Neuronal stem cell (in vitro differentiated cells): Measurements from ENCODE around the gene FBH1.
"Not testable (repeated sequence)": the region's sequence is repeated elsewhere in the genome, so short reads cannot be mapped to it uniquely, and the experiment has no call there.

Source experiments
- DNase-seq: peaks from one replicate; pipeline ENCODE4 v3.0.0-alpha.2; 2013; ENCODE audit warnings: low spot score
- H2AFZ ChIP-seq: one replicate; pipeline ENCODE4 v1.6.1; 2013; ENCODE audit warnings: mild to moderate bottlenecking, low read length, inconsistent platforms
- H2AK5ac ChIP-seq: 2 replicates; pipeline ENCODE4 v1.6.1; 2013; ENCODE audit warnings: low read depth, mild to moderate bottlenecking, inconsistent platforms, low read length, moderate library complexity, mixed read lengths
- H2BK120ac ChIP-seq: 2 replicates; pipeline ENCODE4 v1.6.1; 2013; ENCODE audit warnings: low read depth, mild to moderate bottlenecking, inconsistent platforms, low read length, moderate library complexity, mixed read lengths
- H2BK12ac ChIP-seq: one replicate; pipeline ENCODE4 v1.6.1; 2013; ENCODE audit warnings: low read length, inconsistent platforms
- H2BK15ac ChIP-seq: 2 replicates; pipeline ENCODE4 v1.6.1; 2013; ENCODE audit warnings: mild to moderate bottlenecking, low read length, inconsistent platforms, mixed read lengths
- H2BK5ac ChIP-seq: one replicate; pipeline ENCODE4 v1.6.1; 2013; ENCODE audit warnings: inconsistent platforms, mild to moderate bottlenecking, low read length, moderate library complexity
- H3K14ac ChIP-seq: one replicate; pipeline ENCODE4 v1.6.1; 2013; ENCODE audit warnings: low read length, inconsistent platforms
- H3K18ac ChIP-seq: 2 replicates; pipeline ENCODE4 v1.6.1; 2013; ENCODE audit warnings: low read length, inconsistent platforms
- H3K23ac ChIP-seq: 2 replicates; pipeline ENCODE4 v1.6.1; 2013; ENCODE audit warnings: low read depth, mild to moderate bottlenecking, mixed read lengths, low read length, inconsistent platforms; ENCODE audit not compliant: poor library complexity
- H3K27ac ChIP-seq: replicated peaks from 3 replicates; pipeline ENCODE4 v1.5.1; 2013; ENCODE audit warnings: low read length, inconsistent platforms
- H3K27me3 ChIP-seq, 3 experiments: 2 replicates each; pipeline ENCODE4 v1.6.1; 2013; ENCODE audit warnings: low read length in 3 of 3, mild to moderate bottlenecking in 2 of 3, inconsistent platforms in 1 of 3, low read depth in 1 of 3, mixed read lengths in 1 of 3, moderate library complexity in 1 of 3; ENCODE audit not compliant: control insufficient read depth in 3 of 3, insufficient read depth in 3 of 3
- H3K36me3 ChIP-seq, 2 donors: replicated peaks in 1 of 2; 2 replicates each; pipeline ENCODE4 v1.6.1; 2013; ENCODE audit warnings: low read length in 2 of 2; ENCODE audit not compliant: control insufficient read depth in 2 of 2, insufficient read depth in 2 of 2
- H3K4ac ChIP-seq: 2 replicates; pipeline ENCODE4 v1.6.1; 2013; ENCODE audit warnings: inconsistent platforms, mild to moderate bottlenecking, low read length, moderate library complexity
- H3K4me1 ChIP-seq, 2 donors: 1 replicate in 1 of 2; 2 replicates in 1 of 2; pipeline ENCODE4 v1.6.1; 2013; ENCODE audit warnings: low read length in 2 of 2, low read depth in 1 of 2; ENCODE audit not compliant: control insufficient read depth in 2 of 2, insufficient read depth in 1 of 2
- H3K4me2 ChIP-seq: one replicate; pipeline ENCODE4 v1.6.1; 2013; ENCODE audit warnings: mild to moderate bottlenecking, low read length, inconsistent platforms; ENCODE audit not compliant: insufficient read depth, poor library complexity, severe bottlenecking
- H3K4me3 ChIP-seq, 2 donors: 2 replicates each; pipeline ENCODE4 v1.5.1; 2013; ENCODE audit warnings: low read length in 2 of 2, mild to moderate bottlenecking in 2 of 2, inconsistent platforms in 1 of 2, moderate library complexity in 1 of 2
- H3K79me1 ChIP-seq: one replicate; pipeline ENCODE4 v1.6.1; 2013; ENCODE audit warnings: low read depth, mild to moderate bottlenecking, inconsistent platforms, low read length, moderate library complexity
- H3K9ac ChIP-seq: one replicate; pipeline ENCODE4 v1.6.1; 2013; ENCODE audit warnings: mild to moderate bottlenecking, low read depth, low read length, inconsistent platforms; ENCODE audit not compliant: poor library complexity
- H3K9me3 ChIP-seq, 2 donors: replicated peaks in 1 of 2; 2 replicates each; pipeline versions ENCODE3 to v1.6.1; 2013; ENCODE audit warnings: low read length in 2 of 2, mild to moderate bottlenecking in 2 of 2, inconsistent platforms in 1 of 2, low read depth in 1 of 2, mixed read lengths in 1 of 2, moderate library complexity in 1 of 2; ENCODE audit not compliant: control insufficient read depth in 2 of 2, insufficient read depth in 1 of 2
- H4K8ac ChIP-seq: one replicate; pipeline ENCODE4 v1.6.1; 2013; ENCODE audit warnings: low read depth, mild to moderate bottlenecking, inconsistent platforms, low read length, moderate library complexity
- H4K91ac ChIP-seq: one replicate; pipeline ENCODE4 v1.6.1; 2013; ENCODE audit warnings: low read length, low read depth, mild to moderate bottlenecking, inconsistent platforms; ENCODE audit not compliant: poor library complexity
- WGBS, 2 donors: extraction: QIAGEN DNeasy Blood & Tissue Kit; methylation state at CpG; one replicate each; pipeline ENCODE4 v1.1.7; 2013; ENCODE audit warnings: missing lambda C conversion rate in 2 of 2, mixed read lengths in 1 of 2; ENCODE audit not compliant: insufficient read length in 2 of 2, insufficient replicate concordance in 1 of 2; ENCODE audit errors: extremely low coverage in 2 of 2; 5-methylcytosine and 5-hydroxymethylcytosine counted together

The FBH1 gene

GRCh38 chr10:5946419-5946775 lies 56.4 kb downstream of the FBH1 start:
- H3K14ac ChIP-seq, H2AK5ac ChIP-seq, DNase-seq, H4K8ac ChIP-seq, H3K23ac ChIP-seq, H2AFZ ChIP-seq, H3K4me2 ChIP-seq, H3K9me3 ChIP-seq, H3K4me1 ChIP-seq, H3K79me1 ChIP-seq, H2BK12ac ChIP-seq, H4K91ac ChIP-seq, H2BK5ac ChIP-seq, H3K4me3 ChIP-seq, H3K9ac ChIP-seq, H2BK15ac ChIP-seq, H3K36me3 ChIP-seq, H3K18ac ChIP-seq, H3K27ac ChIP-seq, H2BK120ac ChIP-seq, H3K4ac ChIP-seq: not testable (repeated sequence)
- H3K27me3 ChIP-seq, result peaks cover 0 to 22% (median 0%) of the 10 kb centered on the region in 3 experiments
- WGBS, 2 donors, result no CpG with 5 or more reads among the region's 10 CpGs

DNA sequence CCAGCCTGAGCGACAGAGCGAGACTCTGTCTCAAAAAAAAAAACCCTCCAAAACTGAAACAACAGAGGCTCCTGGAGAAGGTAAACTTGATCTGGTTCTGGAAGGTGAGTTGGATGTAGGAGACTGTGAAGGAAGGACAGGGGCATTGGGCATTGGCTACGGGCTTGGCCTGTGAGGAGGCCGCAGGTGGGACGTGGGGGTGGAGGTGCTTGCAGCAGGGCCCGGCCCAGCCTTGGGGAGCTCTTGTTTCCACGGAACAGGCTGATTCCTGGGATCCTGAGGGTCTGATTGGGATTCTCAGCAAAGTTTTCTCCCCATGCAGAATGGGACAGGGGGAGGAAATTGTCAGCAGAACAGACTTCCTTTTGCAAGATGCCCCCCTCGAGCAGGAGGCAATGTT lies 56.7 kb downstream of the FBH1 start:
- no CpG with 5 or more reads among the region's 8 CpGs for WGBS, 2 donors
- H3K27me3 ChIP-seq, result peaks cover 0 to 23% (median 0%) of the 10 kb centered on the region in 3 experiments
- no peak overlapping the region for H3K27ac ChIP-seq
- H3K79me1 ChIP-seq, result no peaks in the 10 kb centered on the region
- H3K4ac ChIP-seq, result no peak overlapping the region
- H3K14ac ChIP-seq, result no peak overlapping the region
- H3K9ac ChIP-seq, result no peak overlapping the region
- H2BK120ac ChIP-seq, result no peak overlapping the region
- H2BK5ac ChIP-seq, result no peak overlapping the region
- H3K9me3 ChIP-seq, result no peaks in the 10 kb centered on the region
- no peak overlapping the region for H2BK12ac ChIP-seq
- H2AK5ac ChIP-seq, result no peak overlapping the region
- H3K4me1 ChIP-seq, result peaks cover 0 to 2% of the 10 kb centered on the region in 2 donors
- H4K8ac ChIP-seq, result no peak overlapping the region
- no peak overlapping the region for H4K91ac ChIP-seq
- H3K4me3 ChIP-seq, result no peak overlapping the region
- H3K23ac ChIP-seq, result no peak overlapping the region
- no peak overlapping the region for H3K4me2 ChIP-seq
- no peak for DNase-seq
- no peaks in the 10 kb centered on the region for H3K36me3 ChIP-seq
- no peak overlapping the region for H2BK15ac ChIP-seq
- no peak overlapping the region for H3K18ac ChIP-seq
- no peak overlapping the region for H2AFZ ChIP-seq

DNA sequence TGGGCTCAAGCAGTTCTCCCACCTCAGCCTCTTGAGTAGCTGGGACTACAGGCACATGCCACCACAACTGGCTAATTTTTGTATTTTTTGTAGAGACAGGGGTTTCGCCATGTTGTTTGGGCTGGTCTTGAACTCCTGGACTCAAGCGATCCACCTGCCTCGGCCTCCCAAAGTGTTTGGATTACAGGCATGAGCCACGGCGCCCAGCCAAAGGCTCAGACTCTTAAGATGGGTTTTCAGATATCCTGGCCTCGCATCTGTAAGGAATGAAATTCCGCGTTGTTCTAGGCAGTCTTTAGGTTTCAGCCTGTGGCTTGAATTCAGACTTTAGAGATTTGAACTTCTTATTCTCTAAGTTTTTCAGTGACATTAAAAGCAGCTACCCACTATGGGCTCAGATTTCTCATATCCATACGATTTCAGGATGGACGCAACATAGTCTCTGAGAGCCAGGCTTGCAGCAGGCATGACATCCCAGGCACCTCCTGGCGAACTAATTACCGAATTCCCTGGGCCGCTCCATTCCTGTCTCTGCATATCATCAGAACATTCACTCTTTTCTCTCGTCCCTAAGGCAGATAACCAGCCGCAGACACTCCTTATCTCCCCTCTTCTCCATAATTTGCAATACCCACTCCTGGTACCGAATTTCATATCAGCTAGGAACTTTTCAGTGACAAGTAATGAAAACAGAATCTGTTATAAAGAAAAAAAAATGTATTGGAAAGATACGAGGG lies 57.6 kb downstream of the FBH1 start:
- Histone ChIP-seq H2BK12ac (no peak overlapping the region), H2BK5ac (no peak overlapping the region), H3K4me2 (no peak overlapping the region), H4K91ac (no peak overlapping the region), H4K8ac (no peak overlapping the region), H3K23ac (no peak overlapping the region), H3K18ac (no peak overlapping the region), H3K79me1 (no peaks in the 10 kb centered on the region), H3K27ac (no peak overlapping the region), H2AFZ (no peak overlapping the region), H3K36me3 (no peaks in the 10 kb centered on the region), H3K4ac (no peak overlapping the region), H3K4me3 (no peak overlapping the region), H3K9ac (no peak overlapping the region), H2BK120ac (no peak overlapping the region), H2AK5ac (peak overlapping the region; percentile 49), H2BK15ac (no peak overlapping the region), H3K4me1 (peaks cover 0 to 2% of the 10 kb centered on the region in 2 donors), H3K14ac (no peak overlapping the region), H3K9me3 (no peaks in the 10 kb centered on the region), H3K27me3 (peaks cover 0 to 31% (median 0%) of the 10 kb centered on the region in 3 experiments)
- no peak for DNase-seq
- no CpG with 5 or more reads among the region's 17 CpGs for WGBS, 2 donors

GRCh38 chr10:5948208-5948585 lies 58.2 kb downstream of the FBH1 start:
- Histone ChIP-seq H3K9me3 (no peaks in the 10 kb centered on the region), H3K9ac (no peak overlapping the region), H3K36me3 (no peaks in the 10 kb centered on the region), H4K8ac (no peak overlapping the region), H3K79me1 (no peaks in the 10 kb centered on the region), H3K14ac (no peak overlapping the region), H2BK12ac (no peak overlapping the region), H3K4ac (no peak overlapping the region), H2BK15ac (no peak overlapping the region), H3K4me3 (no peak overlapping the region), H3K18ac (no peak overlapping the region), H2AFZ (no peak overlapping the region), H3K4me1 (peaks cover 0 to 2% of the 10 kb centered on the region in 2 donors), H3K27ac (no peak overlapping the region), H3K4me2 (no peak overlapping the region), H3K27me3 (peaks cover 0 to 36% (median 0%) of the 10 kb centered on the region in 3 experiments), H2BK5ac (no peak overlapping the region), H3K23ac (no peak overlapping the region), H4K91ac (no peak overlapping the region), H2AK5ac (peak overlapping the region; percentile 49), H2BK120ac (no peak overlapping the region)
- DNase-seq, result no peak
- WGBS, 2 donors, result no CpG with 5 or more reads among the region's 6 CpGs
